Ishikawa (cell line): ENCODE data around the gene SYK.

ENCODE experiments used
- EGR1 ChIP-seq: IDR thresholded peaks from 2 replicates; pipeline ENCODE4 v1.6.1; 2012
- RAD21 ChIP-seq: IDR thresholded peaks from 2 replicates; pipeline ENCODE4 v1.6.1; 2012; ENCODE audit warnings: low read depth
- TF ChIP-seq, protein P1 (sequence below): IDR thresholded peaks from 2 replicates; pipeline ENCODE4 v1.6.1; 2012; ENCODE audit warnings: low read depth, mild to moderate bottlenecking

DNA sequence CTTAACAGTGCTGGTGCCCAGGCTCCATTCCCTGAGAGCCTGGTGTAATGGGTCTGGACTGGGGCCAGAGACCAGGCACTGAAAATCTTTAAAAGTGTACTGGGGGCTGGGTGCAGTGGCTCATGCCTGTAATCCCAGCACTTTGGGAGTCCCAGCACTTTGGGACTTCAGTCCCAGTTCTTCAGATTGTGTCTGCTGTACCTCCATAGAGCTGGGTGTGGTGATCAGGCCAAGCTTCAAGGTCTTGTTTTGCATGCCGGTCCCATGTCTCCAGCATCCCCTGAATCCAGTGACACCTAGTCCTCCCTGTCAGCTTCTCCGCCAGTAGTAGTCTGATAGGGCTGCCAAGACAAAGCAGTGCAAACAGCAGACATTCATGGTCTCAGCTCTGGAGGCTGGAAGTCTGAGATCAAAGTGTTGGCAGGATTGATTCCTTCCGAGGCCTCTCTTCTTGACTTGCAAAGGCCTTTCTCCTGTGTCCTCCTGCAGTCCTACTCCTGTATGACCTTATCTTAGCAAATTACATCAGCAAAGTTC lies 108.2 kb downstream of the SYK start:
- TF ChIP-seq RAD21 (no peak), EGR1 (no peak)
- TF ChIP-seq, protein P1, sequence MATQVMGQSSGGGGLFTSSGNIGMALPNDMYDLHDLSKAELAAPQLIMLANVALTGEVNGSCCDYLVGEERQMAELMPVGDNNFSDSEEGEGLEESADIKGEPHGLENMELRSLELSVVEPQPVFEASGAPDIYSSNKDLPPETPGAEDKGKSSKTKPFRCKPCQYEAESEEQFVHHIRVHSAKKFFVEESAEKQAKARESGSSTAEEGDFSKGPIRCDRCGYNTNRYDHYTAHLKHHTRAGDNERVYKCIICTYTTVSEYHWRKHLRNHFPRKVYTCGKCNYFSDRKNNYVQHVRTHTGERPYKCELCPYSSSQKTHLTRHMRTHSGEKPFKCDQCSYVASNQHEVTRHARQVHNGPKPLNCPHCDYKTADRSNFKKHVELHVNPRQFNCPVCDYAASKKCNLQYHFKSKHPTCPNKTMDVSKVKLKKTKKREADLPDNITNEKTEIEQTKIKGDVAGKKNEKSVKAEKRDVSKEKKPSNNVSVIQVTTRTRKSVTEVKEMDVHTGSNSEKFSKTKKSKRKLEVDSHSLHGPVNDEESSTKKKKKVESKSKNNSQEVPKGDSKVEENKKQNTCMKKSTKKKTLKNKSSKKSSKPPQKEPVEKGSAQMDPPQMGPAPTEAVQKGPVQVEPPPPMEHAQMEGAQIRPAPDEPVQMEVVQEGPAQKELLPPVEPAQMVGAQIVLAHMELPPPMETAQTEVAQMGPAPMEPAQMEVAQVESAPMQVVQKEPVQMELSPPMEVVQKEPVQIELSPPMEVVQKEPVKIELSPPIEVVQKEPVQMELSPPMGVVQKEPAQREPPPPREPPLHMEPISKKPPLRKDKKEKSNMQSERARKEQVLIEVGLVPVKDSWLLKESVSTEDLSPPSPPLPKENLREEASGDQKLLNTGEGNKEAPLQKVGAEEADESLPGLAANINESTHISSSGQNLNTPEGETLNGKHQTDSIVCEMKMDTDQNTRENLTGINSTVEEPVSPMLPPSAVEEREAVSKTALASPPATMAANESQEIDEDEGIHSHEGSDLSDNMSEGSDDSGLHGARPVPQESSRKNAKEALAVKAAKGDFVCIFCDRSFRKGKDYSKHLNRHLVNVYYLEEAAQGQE: no peak
